DMS114 treated with DMSO at 0.1 percent for 48 hours (cell line): ENCODE data around the gene PIGB.
"Not testable (repeated sequence)": the region's sequence is repeated elsewhere in the genome, so short reads cannot be mapped to it uniquely, and the experiment has no call there.

ENCODE experiments used
- DNase-seq: peaks from one replicate; lab custom pipeline; 2025; ENCODE audit not compliant: unreplicated experiment; lab: John Stamatoyannopoulos, UW

PIGB gene

GRCh38 chr15:55318588-55319494 is at the start of gene PIGB, which contains the start of gene PIGBOS1:
Gene PIGB, plus strand, starts transcription at chr15:55319222. Its CDS starts 29 bp downstream, at chr15:55319251.
Gene PIGBOS1, minus strand, starts transcription at chr15:55319123. Its CDS starts 1,331 bp downstream, at chr15:55317792.
- peak; percentile 74 for DNase-seq

GRCh38 chr15:55270291-55270690 is 48.7 kb upstream of the PIGB start:
- no peak for DNase-seq

DNA sequence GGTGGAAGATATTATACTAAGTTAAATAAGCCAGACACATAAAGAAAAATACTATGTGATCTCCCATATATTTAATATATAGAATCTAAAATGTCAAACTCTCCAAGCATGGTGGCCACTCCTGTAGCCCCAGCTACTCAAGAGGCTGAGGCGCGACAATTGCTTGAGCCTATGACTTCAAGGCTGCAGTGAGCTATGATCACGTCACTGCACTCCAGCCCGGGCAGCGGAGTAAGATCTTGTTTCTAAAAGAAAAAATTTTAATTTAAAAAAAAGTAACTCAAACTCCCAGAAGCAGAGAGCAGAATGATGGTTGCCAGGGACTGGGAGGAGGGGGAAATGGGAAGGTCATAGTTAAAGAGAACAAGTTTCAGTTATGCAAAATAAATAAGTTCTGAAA is 42.7 kb upstream of the PIGB start:
- no peak for DNase-seq

DNA sequence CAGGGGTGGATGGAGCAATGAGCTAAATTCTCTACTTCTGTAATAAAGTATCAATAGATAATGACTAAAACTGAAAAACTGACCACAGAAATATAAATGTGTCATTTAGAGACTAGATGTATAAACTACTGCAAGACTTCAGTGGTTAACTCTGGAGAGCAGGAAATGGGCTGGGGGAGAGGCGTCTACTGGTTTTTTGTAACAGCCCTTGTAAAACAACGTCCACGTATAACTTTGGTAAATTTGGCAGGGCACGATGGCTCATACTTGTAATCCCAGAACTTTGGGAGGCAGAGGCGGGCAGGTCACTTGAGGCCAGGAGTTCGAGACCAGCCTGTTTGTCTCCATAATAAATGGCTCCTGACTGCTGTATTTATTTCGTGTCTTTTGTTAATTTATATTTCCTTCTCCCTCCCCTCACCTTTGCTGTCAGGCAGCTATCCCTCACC is 41.9 kb upstream of the PIGB start:
- DNase-seq: no peak

- no peak for DNase-seq
Observed at GRCh38 chr15:55277715-55278114, 41.3 kb upstream of the PIGB start.

- DNase-seq: no peak
Observed at GRCh38 chr15:55279100-55279745, 39.8 kb upstream of the PIGB start.

GRCh38 chr15:55279746-55280351 is 39.2 kb upstream of the PIGB start:
- no peak for DNase-seq

- DNase-seq: not testable (repeated sequence)
Observed at GRCh38 chr15:55280589-55280988, 38.4 kb upstream of the PIGB start.

DNA sequence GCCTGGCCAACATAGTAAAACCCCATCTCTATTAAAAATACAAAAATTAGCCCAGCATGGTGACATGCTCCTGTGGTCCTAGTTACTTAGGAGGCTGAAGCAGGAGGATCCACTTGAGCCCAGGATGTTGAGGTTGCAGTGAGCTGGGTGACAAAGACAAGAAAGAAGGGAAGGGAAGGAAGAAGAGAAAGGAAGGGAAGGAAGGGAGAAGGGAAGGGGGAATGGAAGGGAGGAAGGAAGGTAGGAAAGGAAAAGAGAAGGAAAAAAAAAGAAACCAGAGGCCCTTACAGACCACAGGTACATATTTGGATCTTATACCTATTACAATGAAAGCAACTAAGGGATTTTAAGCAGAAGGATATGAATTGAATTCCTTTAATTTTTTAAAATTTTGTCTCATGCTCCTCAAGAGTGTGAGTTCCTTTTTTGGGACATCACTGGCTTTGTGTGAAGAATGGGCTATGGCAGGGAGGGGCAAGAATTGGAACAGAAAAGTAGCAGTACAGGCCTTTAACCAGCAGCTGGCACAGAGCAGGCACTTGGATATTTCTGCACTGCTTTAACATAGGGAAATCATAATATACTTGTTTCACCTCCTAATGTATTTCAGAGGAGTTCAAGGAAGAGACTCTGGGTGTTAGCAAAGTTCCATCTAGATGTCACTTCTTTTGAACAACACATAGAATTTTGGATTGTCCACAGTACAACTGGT is 37.3 kb upstream of the PIGB start:
- no peak for DNase-seq

DNA sequence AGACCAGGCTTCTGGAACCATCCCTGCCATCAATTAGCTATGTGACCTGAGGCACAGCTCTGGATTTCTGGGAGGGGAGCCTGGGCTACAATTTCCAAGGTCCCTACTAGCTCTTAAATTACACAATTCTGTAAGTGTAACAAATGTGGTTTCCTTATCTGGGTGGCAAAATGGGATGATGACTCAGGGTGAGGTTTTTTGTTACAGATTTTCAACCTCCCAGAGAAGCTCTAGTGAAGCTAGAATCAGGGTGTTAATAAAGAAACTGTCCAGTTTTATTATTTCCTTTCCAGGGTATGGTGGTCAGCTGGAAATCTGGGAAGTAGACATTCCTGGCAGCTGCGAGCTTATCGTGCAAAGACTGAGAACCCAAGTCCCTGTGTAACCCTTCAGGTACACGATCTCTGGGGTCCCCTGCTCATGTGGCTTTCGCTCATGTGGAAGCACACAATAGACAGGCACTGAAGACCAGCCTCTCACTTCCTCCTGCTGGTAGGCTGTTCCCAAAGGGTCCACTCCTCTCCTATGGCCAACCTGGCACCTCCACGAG is 36.7 kb upstream of the PIGB start:
- no peak for DNase-seq

- no peak for DNase-seq
Observed at GRCh38 chr15:55283379-55284147, 35.5 kb upstream of the PIGB start.

DNA sequence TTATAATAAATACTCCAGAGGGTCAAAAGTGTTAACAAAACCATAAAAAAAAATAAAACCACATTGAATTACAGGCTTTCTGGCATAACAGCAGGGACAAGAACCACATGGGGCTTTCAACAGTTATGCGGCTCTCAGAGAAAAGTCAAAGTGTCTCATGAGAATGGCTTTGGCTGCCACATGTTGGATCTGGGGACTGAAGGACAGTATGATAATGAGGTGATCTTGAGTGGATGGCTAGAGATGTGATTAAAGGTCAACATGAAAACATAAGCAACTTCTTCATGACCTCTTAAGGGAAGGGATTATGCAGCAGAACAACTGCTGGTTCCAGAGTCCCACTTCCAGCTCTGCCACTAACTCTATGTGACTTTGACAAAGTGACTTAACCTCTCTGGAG is 34.6 kb upstream of the PIGB start:
- no peak for DNase-seq

DNA sequence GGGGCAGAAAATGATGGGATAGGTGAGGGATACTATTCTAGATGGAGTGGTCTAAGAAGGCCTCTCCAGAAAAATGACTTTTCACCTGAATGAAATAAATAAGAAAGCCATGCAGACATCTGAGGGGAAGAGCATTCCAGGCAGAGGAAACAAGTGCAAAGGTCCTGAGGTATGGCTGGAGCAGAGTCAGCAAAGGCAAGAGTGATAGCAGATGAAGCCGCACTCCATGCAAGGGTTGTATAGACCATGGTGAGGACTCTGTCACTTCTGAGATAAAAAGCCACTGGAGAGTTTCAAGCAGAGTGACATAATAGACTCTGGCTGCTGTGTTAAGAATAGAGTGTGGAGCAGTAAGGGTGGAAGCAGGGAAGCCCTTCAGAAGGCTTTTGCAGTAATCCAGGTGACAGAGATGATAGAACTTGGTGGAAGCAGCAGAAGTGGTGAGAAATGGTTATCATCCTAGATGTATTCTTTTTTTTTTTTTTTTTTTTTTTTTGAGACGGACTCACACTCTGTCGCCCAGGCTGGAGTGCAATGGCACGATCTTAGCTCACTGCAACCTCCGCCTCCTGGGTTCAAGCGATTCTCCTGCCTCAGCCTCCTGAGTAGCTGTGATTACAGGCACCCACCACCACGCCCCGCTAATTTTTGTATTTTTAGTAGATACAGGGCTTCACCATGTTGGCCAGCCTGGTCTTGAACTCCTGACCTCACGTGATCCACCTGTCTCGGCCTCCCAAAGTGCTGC is 32.4 kb upstream of the PIGB start:
- not testable (repeated sequence) for DNase-seq

DNA sequence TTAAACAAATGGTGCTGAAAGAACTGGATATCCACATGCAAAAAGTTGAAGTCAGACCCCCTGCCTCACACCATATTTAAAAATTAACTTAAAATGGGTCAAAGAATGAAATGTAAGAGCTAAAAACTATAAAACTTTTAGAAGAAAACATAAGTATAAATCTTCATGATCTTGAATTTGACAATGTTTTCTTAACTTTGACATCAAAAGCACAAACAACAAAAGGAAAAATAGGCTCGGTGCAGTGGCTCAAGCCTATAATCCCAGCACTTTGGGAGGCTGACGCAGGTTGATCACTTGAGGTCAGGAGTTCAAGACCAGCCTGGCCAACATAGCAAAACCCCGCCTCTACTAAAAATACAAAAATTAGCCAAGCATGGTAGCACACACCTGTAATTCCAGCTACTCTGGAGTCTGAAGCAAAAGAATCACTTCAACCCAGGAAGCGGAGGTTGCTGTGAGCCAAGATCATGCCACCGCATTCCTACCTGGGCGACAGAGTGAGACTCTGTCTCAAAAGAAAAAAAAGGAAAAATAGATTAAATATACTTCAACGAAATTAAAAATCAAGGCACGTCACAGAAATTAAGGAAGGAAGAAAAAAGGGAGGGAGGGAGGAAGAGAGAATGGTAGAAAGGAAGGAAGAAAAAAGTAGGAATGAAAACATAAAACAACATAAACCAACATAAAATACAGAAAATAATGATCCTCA is 30.9 kb upstream of the PIGB start:
- DNase-seq: no peak

DNA sequence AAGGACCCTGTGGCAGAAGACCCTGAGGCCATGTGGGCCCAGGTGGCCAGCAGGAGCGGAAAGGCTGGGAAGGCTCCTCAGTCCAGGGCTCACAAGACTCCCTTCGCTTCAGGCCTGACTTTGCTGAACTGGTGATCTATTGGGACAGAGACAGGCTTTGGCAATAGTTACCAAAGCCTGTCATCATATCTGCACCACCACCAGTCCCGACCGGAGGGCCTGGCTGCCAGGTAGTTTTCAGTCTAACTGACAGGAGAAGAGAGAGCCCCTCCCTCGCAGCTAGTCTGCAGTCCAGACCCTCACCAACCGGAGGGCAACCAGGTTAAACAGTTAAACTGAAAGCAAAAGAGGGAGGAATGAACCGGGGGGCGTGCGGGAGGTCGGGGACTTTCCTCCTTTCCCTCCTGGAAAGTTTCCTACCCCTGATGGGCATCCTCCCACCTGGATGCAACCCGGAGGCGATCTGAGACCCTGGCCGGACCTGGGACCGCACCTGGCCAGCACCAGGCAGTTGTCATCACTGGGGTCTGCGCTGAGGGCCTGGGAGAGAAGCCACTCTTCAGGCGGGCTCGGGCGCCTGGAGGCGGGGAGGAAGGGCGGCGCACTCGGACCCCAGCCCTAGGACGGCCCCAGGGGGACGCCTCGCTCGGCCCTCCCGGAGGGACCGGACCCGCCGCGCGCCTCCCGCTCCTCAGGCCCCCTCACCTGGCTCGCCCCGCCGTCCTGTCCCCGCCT is 29.8 kb upstream of the PIGB start:
- no peak for DNase-seq

DNA sequence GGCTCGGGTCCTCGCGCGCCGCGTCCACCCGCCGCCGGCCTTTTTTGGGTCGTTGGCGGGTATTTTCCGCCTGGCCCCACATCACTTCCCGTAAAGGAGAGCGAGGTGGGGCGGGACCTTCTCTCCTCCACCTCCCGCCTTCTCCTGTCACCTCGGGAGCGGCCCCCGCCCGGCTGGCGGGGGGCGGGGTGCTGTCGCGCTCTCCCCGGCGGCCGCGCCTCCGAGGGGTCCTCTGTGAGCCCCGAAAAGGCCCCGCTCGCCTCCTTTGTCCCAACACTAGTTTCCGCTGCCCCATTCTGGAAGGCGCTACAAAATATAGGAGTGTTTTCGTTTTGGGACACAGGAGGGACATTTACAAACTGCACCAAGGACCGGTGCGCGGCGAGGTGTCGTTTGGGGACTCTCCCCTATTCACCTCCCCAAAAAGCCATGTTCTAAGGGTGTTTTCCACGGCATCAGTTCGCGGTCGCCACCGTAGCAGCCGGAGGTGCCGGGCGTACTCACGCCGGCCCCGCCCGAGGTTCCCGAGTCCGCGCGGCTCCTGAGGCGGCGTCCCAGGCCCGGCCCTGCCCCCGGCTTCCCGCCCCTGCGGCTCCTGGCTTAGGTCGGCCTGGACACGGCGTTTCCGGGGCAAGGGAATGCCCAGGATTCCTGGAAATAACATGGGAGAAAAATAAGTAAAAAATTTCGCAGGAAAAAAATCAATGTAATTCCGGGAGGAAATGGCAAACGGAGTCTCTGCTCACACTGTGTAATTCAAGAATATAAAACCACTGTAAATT is 29.1 kb upstream of the PIGB start, which contains the start of gene RAB27A:
Gene RAB27A, minus strand, starts transcription at position 68 of the 782 bp plus-strand sequence. CDS start 54,879 bp downstream, outside the sequence.
- no peak for DNase-seq

- peak; percentile 61 for DNase-seq
Observed at GRCh38 chr15:55290528-55291057, 28.4 kb upstream of the PIGB start.
